ENCODE measurements around the gene PSG4.
"Not testable (repeated sequence)": the region's sequence is repeated elsewhere in the genome, so short reads cannot be mapped to it uniquely, and the experiment has no call there.

Gene PSG4
- long read RNA-seq: 0 reads

- H3K27ac ChIP-seq (replicated peaks); H3K27me3 ChIP-seq (ENCODE audit: insufficient read depth, poor library complexity, severe bottlenecking); H3K4me3 ChIP-seq (replicated peaks; ENCODE audit: insufficient read depth, low read length): not testable (repeated sequence)
- DNase-seq (ENCODE audit: low read depth in 1 of 2, low spot score in 1 of 2): peak in 1 of 2 experiments; percentile 12
These were observed at the start of gene PSG4 for GRCh38 chr19:43205471-43206105. PSG4 (minus strand) TSS chr19:43205638; CDS start chr19:43205536, 102 bp downstream.

GRCh38 chr19:43251428-43251827 is 46.0 kb upstream of the PSG4 start:
- H3K4me3 ChIP-seq (replicated peaks; ENCODE audit: insufficient read depth, low read length); DNase-seq (ENCODE audit: low read depth in 1 of 2, low spot score in 1 of 2); H3K27ac ChIP-seq (replicated peaks); H3K27me3 ChIP-seq (ENCODE audit: insufficient read depth, poor library complexity, severe bottlenecking): not testable (repeated sequence)

GRCh38 chr19:43250296-43250695 is 44.9 kb upstream of the PSG4 start:
- not testable (repeated sequence) for H3K4me3 ChIP-seq (replicated peaks; ENCODE audit: insufficient read depth, low read length); H3K27me3 ChIP-seq (ENCODE audit: insufficient read depth, poor library complexity, severe bottlenecking); H3K27ac ChIP-seq (replicated peaks); DNase-seq (ENCODE audit: low read depth in 1 of 2, low spot score in 1 of 2)

- H3K27me3 ChIP-seq (ENCODE audit: insufficient read depth, poor library complexity, severe bottlenecking); H3K4me3 ChIP-seq (replicated peaks; ENCODE audit: insufficient read depth, low read length); H3K27ac ChIP-seq (replicated peaks); DNase-seq (ENCODE audit: low read depth in 1 of 2, low spot score in 1 of 2): not testable (repeated sequence)
These were observed 43.2 kb upstream of the PSG4 start for GRCh38 chr19:43248635-43249002.

- DNase-seq (ENCODE audit: low read depth in 1 of 2, low spot score in 1 of 2); H3K27ac ChIP-seq (replicated peaks); H3K4me3 ChIP-seq (replicated peaks; ENCODE audit: insufficient read depth, low read length); H3K27me3 ChIP-seq (ENCODE audit: insufficient read depth, poor library complexity, severe bottlenecking): not testable (repeated sequence)
These were observed 41.9 kb upstream of the PSG4 start for GRCh38 chr19:43247243-43247880.

GRCh38 chr19:43245848-43246247 is 40.4 kb upstream of the PSG4 start:
- H3K4me3 ChIP-seq (replicated peaks; ENCODE audit: insufficient read depth, low read length); H3K27me3 ChIP-seq (ENCODE audit: insufficient read depth, poor library complexity, severe bottlenecking); H3K27ac ChIP-seq (replicated peaks); DNase-seq (ENCODE audit: low read depth in 1 of 2, low spot score in 1 of 2): not testable (repeated sequence)

GRCh38 chr19:43242211-43242610 is 36.8 kb upstream of the PSG4 start:
- not testable (repeated sequence) for H3K27ac ChIP-seq (replicated peaks); H3K4me3 ChIP-seq (replicated peaks; ENCODE audit: insufficient read depth, low read length); DNase-seq (ENCODE audit: low read depth in 1 of 2, low spot score in 1 of 2); H3K27me3 ChIP-seq (ENCODE audit: insufficient read depth, poor library complexity, severe bottlenecking)

- H3K27ac ChIP-seq (replicated peaks); H3K4me3 ChIP-seq (replicated peaks; ENCODE audit: insufficient read depth, low read length); H3K27me3 ChIP-seq (ENCODE audit: insufficient read depth, poor library complexity, severe bottlenecking); DNase-seq (ENCODE audit: low read depth in 1 of 2, low spot score in 1 of 2): not testable (repeated sequence)
These were observed 32.8 kb upstream of the PSG4 start for GRCh38 chr19:43238213-43238612.

- H3K27ac ChIP-seq (replicated peaks); H3K27me3 ChIP-seq (ENCODE audit: insufficient read depth, poor library complexity, severe bottlenecking); H3K4me3 ChIP-seq (replicated peaks; ENCODE audit: insufficient read depth, low read length); DNase-seq (ENCODE audit: low read depth in 1 of 2, low spot score in 1 of 2): not testable (repeated sequence)
These were observed 30.2 kb upstream of the PSG4 start for GRCh38 chr19:43235686-43236085.

GRCh38 chr19:43229315-43229714 is 23.9 kb upstream of the PSG4 start:
- H3K27ac ChIP-seq (replicated peaks): no peak overlapping the region
- no peaks in the 10 kb centered on the region for H3K27me3 ChIP-seq (ENCODE audit: insufficient read depth, poor library complexity, severe bottlenecking)
- TF ChIP-seq SPI1 (IDR thresholded peaks at IDR 0.05; ENCODE audit: borderline replicate concordance, low read depth) (no peak), GABPA (IDR thresholded peaks at IDR 0.05; ENCODE audit: low read depth) (no peak), REST (IDR thresholded peaks at IDR 0.05; ENCODE audit: insufficient replicate concordance, low read depth) (no peak), CTCF (IDR thresholded peaks at IDR 0.05; ENCODE audit: insufficient read depth, low read length) (no peak)
- no peak overlapping the region for H3K4me3 ChIP-seq (replicated peaks; ENCODE audit: insufficient read depth, low read length)
- DNase-seq (ENCODE audit: low read depth in 1 of 2, low spot score in 1 of 2): no peak

- not testable (repeated sequence) for DNase-seq (ENCODE audit: low read depth in 1 of 2, low spot score in 1 of 2); H3K4me3 ChIP-seq (replicated peaks; ENCODE audit: insufficient read depth, low read length); H3K27me3 ChIP-seq (ENCODE audit: insufficient read depth, poor library complexity, severe bottlenecking)
These were observed 23.3 kb upstream of the PSG4 start for GRCh38 chr19:43228730-43229129.

GRCh38 chr19:43226986-43227385 is 21.5 kb upstream of the PSG4 start:
- not testable (repeated sequence) for H3K4me3 ChIP-seq (replicated peaks; ENCODE audit: insufficient read depth, low read length); H3K27me3 ChIP-seq (ENCODE audit: insufficient read depth, poor library complexity, severe bottlenecking); H3K27ac ChIP-seq (replicated peaks); DNase-seq (ENCODE audit: low read depth in 1 of 2, low spot score in 1 of 2)

More at GRCh38 chr19:43228730-43229129, 23.3 kb upstream of the PSG4 start:
- not testable (repeated sequence) for H3K27ac ChIP-seq (replicated peaks)
